Upper lobe of left lung (tissue), 4 donors: ENCODE results near the gene PSMA7.

Source experiments
- CTCF ChIP-seq, 6 experiments: fragments of 450-650 bp in 4 of 6; fragments of 200-600 bp in 2 of 6; sonication (generic) in 2 of 6; IDR thresholded peaks; one replicate each; pipeline ENCODE4 v1.5.1; 2016 to 2019; ENCODE audit warnings: antibody characterized with exemption in 6 of 6
- EP300 ChIP-seq, 4 donors: sonication (generic); formaldehyde crosslinking; IDR thresholded peaks; one replicate each; pipeline ENCODE4 v1.5.1; 2017; ENCODE audit warnings: antibody characterized with exemption in 4 of 4, control low read depth in 2 of 4
- POLR2A ChIP-seq, 4 donors: fragments of 450-650 bp; IDR thresholded peaks; one replicate each; pipeline ENCODE4 v1.5.1; 2016 to 2017; ENCODE audit warnings: antibody characterized with exemption in 4 of 4, mild to moderate bottlenecking in 2 of 4
- POLR2AphosphoS5 ChIP-seq, 2 donors: sonication (generic); formaldehyde crosslinking; IDR thresholded peaks; one replicate each; pipeline ENCODE4 v1.5.1; 2017; ENCODE audit warnings: antibody characterized with exemption in 2 of 2

GRCh38 chr20:62137092-62137384 is 6.2 kb downstream of the PSMA7 start:
- TF ChIP-seq CTCF (IDR thresholded peaks at IDR 0.05) (peak in 1 of 6 experiments; percentile 5), POLR2AphosphoS5 (IDR thresholded peaks at IDR 0.05) (no peak), POLR2A (IDR thresholded peaks at IDR 0.05) (no peak), EP300 (IDR thresholded peaks at IDR 0.05) (no peak)
